Measurements from ENCODE around the gene SV2C.

DNA sequence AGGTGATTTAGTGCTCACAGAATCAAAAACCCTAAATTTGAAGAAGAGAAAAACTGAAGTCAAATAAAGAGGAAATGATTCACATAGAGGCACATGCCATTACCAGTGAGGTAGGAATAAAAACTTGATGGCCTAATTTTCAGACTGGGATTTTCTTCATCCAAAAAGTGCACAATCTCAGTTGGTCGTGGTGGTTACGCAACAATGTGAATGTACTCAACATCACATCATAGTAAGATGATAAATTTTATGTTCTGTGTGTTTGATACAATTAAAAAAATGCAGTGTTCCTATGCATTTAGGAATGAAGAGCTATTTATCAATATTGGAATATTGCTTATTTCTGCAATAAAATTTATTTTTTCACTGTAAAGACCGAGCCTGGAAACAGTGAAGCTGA is 60.7 kb downstream of the SV2C start:
- TF ChIP-seq, protein P1, sequence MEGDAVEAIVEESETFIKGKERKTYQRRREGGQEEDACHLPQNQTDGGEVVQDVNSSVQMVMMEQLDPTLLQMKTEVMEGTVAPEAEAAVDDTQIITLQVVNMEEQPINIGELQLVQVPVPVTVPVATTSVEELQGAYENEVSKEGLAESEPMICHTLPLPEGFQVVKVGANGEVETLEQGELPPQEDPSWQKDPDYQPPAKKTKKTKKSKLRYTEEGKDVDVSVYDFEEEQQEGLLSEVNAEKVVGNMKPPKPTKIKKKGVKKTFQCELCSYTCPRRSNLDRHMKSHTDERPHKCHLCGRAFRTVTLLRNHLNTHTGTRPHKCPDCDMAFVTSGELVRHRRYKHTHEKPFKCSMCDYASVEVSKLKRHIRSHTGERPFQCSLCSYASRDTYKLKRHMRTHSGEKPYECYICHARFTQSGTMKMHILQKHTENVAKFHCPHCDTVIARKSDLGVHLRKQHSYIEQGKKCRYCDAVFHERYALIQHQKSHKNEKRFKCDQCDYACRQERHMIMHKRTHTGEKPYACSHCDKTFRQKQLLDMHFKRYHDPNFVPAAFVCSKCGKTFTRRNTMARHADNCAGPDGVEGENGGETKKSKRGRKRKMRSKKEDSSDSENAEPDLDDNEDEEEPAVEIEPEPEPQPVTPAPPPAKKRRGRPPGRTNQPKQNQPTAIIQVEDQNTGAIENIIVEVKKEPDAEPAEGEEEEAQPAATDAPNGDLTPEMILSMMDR (IDR thresholded peaks at IDR 0.05; ENCODE audit: low read depth, low read length, missing input control), result no peak
- TF ChIP-seq, protein P2, sequence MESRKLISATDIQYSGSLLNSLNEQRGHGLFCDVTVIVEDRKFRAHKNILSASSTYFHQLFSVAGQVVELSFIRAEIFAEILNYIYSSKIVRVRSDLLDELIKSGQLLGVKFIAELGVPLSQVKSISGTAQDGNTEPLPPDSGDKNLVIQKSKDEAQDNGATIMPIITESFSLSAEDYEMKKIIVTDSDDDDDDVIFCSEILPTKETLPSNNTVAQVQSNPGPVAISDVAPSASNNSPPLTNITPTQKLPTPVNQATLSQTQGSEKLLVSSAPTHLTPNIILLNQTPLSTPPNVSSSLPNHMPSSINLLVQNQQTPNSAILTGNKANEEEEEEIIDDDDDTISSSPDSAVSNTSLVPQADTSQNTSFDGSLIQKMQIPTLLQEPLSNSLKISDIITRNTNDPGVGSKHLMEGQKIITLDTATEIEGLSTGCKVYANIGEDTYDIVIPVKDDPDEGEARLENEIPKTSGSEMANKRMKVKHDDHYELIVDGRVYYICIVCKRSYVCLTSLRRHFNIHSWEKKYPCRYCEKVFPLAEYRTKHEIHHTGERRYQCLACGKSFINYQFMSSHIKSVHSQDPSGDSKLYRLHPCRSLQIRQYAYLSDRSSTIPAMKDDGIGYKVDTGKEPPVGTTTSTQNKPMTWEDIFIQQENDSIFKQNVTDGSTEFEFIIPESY (IDR thresholded peaks at IDR 0.05), result no peak
- TF ChIP-seq YY1 (IDR thresholded peaks at IDR 0.05) (no peak), TAF1 (conservative IDR thresholded peaks at IDR 0.05) (no peak), SP1 (IDR thresholded peaks at IDR 0.05) (no peak), EGR1 (IDR thresholded peaks at IDR 0.05; ENCODE audit: low read depth in 2 of 2) (no peak), HNF4A (conservative IDR thresholded peaks at IDR 0.05) (no peak), JUND (IDR thresholded peaks at IDR 0.05) (no peak)
- TF ChIP-seq, protein P3, sequence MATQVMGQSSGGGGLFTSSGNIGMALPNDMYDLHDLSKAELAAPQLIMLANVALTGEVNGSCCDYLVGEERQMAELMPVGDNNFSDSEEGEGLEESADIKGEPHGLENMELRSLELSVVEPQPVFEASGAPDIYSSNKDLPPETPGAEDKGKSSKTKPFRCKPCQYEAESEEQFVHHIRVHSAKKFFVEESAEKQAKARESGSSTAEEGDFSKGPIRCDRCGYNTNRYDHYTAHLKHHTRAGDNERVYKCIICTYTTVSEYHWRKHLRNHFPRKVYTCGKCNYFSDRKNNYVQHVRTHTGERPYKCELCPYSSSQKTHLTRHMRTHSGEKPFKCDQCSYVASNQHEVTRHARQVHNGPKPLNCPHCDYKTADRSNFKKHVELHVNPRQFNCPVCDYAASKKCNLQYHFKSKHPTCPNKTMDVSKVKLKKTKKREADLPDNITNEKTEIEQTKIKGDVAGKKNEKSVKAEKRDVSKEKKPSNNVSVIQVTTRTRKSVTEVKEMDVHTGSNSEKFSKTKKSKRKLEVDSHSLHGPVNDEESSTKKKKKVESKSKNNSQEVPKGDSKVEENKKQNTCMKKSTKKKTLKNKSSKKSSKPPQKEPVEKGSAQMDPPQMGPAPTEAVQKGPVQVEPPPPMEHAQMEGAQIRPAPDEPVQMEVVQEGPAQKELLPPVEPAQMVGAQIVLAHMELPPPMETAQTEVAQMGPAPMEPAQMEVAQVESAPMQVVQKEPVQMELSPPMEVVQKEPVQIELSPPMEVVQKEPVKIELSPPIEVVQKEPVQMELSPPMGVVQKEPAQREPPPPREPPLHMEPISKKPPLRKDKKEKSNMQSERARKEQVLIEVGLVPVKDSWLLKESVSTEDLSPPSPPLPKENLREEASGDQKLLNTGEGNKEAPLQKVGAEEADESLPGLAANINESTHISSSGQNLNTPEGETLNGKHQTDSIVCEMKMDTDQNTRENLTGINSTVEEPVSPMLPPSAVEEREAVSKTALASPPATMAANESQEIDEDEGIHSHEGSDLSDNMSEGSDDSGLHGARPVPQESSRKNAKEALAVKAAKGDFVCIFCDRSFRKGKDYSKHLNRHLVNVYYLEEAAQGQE (IDR thresholded peaks at IDR 0.05), result no peak

All from liver (tissue), 3 donors.